Stimulated activated CD4-positive, alpha-beta T cell treated with anti-CD3 and anti-CD28 coated beads, Interleukin-4, amount 100 ng/mL, for 1 hour (primary cell): ENCODE data around the gene C9orf78.
A peak's percentile ranks its signal among the peaks of the same experiment; 100 is the strongest.

Experiments
- DNase-seq: peaks from one replicate; pipeline ENCODE4 v3.0.0-alpha.2; 2020

The C9orf78 gene, protein sequence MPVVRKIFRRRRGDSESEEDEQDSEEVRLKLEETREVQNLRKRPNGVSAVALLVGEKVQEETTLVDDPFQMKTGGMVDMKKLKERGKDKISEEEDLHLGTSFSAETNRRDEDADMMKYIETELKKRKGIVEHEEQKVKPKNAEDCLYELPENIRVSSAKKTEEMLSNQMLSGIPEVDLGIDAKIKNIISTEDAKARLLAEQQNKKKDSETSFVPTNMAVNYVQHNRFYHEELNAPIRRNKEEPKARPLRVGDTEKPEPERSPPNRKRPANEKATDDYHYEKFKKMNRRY

DNA sequence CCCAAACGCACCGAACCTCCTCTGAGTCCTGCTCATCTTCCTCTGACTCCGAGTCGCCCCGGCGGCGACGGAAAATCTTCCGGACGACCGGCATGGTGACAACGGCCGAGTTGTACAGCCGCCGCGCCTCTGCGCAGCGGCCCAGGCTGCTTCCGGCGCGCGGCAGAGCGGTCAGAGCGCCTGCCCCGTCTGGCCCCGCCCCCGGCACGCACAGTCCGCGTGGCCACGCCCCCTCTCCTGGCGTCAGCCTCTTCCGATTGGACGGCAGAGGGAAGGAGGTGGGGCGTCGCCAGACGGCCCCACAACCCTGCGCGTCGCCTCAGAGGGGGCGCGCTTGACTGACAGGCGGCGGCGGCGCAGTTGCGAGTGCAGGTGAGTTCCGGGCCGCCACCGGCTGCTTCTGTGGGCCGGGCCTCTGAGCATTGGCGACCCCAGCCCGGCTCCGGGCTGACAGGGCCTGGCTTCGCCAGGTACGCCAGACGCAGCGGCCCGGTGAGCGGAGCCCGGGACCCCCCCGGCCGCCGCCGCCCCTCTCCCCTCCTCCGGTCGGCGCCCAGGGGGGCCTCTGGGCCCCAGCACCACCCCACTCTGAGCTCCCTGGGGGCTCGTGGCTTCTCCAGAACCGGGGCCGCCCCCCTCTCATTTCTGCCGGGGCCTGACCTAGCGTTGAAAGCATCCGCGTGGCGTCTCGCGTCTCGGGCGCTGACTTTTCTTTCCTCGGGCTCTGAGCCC lies at the start of gene C9orf78, which contains the start of gene USP20:
TSS of gene C9orf78 (minus strand) at position 148 of the 732 bp plus-strand sequence. CDS start at position 94, 54 bp downstream.
TSS of gene USP20 (plus strand) at position 331 of the 732 bp plus-strand sequence. CDS start 17,098 bp downstream, outside the sequence.
- peak; percentile 98 for DNase-seq

DNA sequence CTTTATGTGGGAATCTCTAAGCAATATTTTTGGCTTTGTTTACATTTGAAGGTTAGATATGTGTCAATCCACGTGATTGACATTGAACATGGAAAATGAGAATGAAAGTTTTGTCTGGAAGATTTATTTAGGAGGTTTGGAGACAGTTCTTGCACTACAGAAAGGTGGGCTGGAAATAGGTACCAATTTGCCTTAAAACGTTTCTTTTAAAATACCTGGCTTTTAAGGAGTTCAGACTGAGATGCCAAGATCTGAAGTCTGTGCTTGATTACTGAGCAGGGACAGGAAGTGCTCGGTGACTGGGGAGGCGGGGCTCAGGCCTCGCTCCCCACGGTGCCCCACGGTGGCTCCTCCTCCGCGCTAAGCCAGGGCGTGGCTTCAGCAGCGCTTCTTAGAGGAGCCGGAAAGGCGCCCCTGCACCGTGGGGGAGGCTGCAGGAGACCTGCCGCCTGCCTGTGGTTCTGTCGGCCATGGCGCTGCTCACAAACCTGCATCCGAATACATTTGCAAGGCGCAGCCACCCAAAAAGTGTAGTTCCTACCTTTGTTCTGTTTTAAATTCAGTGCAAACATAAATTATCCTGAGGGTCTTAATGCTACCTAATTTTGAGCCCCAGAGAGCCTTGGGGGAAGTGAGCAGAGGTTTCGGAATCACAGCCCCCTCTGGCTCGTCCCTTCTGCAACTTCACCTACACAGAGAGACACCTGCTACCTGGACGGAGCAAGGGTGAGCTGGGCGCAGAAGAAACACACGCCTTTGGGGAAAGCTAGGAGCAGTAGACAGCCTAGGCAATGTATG lies 49.3 kb upstream of the C9orf78 start:
- DNase-seq: peak; percentile 98

- DNase-seq: no peak
These were observed 46.7 kb upstream of the C9orf78 start for GRCh38 chr9:129881547-129882324.

DNA sequence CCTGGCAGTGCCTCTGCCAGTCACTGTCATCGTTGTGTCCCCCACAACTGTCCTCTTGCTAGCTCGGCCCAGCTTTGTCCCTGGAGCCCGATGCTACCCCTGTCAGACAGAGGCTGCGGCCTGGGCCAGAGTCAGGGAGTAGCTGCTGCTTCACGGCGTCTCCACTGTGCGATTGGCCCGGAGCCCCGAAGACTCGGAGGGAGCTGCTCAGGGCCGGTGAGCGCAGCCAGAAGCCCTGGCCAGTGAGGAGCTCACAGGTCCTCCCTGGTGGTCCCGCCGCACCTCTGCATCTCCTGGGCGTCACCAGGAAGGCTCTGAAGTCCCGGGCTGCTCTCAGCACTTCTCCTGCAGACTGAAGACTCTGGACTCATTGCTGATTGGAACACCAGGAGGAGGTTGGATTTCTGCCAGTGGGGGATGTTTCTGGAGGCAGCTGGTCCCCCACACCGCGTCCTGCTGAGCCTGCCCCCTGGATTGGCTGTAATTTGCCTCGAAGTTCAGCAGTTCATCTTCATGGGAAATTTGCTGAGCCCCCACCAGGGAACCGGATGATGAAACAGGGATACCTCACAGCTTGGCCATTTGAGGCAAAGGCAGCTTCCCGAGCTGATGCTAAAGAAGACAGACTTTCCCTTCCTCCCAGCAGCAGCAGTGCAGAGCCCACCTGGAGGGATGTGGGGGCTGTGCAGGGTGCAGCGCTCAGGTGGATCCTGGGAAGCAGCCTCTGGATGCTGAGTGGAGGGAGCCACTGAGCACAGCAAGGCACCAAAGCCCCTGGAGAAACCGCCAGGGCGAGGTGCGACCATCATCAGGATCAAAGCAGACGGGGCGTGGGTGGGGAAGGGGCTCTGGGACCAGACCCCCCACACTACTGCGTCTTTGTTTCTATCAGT lies 45.8 kb upstream of the C9orf78 start:
- DNase-seq: no peak

- no peak for DNase-seq
These were observed 45.0 kb upstream of the C9orf78 start for GRCh38 chr9:129879991-129880653.

DNA sequence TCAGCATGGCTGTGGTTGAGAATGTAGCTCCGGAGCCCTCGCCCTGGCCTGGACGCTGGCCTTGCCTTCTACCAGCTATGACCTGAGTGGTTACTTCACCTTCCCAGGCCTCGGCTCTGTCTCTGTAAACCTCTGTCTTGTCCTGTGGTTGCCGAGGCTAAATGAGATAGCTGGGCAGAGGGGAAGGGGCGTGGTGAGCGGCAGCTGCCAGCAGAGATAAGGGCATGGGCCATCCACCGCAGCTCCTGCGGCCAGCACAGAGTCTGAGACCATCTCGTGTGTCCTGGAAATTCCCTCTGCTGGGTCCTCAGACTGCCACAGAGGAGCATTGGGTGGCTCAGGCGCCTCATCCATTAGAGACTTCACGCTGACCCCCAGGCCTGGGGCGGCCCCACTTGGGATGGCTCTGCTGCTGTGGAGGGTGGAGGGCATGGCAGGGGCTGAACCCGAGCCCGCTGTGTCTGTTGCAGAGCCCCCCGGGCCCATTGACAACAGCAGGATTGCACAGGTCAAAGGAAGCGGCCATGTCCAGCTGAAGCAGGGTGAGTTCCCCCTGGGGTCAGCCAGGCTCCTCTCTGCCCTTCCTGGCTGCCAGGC lies 44.1 kb upstream of the C9orf78 start:
- no peak for DNase-seq

GRCh38 chr9:129878291-129878690 lies 43.2 kb upstream of the C9orf78 start:
- DNase-seq: no peak

GRCh38 chr9:129876815-129877214 lies 41.7 kb upstream of the C9orf78 start:
- DNase-seq: no peak

DNA sequence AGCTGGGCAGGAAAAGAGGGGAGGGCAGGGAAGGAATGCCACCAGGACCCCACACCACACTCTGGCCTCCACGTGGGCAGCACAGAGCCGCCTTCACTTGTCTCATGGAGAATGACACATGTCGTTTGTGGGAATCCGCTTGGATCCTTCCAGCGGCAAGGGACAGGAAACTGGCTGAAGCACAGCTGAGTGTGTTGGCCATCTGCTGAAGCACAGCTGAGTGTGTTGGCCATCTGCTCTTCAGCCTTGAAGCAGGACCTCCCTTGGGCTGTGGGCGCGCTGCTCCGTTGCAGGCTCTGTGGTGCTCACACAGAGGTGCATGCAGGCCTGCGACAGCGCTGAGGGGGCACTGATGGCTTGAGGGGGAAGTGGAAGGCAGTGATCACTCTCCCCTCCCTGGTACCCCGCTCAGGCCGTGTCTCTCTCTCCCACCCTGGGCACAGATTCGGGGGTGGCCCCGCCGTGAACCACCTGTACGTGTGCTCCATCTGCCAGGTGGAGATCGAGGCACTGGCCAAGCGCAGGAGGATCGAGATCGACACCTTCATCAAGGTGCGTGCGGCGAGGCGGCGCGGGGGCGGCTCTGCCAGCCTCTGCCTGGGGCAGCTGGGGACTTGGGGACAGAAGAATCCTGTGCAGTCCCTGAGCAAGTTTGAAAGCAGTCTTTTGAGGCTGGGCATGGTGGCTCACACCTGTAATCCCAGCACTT lies 40.8 kb upstream of the C9orf78 start:
- no peak for DNase-seq

DNA sequence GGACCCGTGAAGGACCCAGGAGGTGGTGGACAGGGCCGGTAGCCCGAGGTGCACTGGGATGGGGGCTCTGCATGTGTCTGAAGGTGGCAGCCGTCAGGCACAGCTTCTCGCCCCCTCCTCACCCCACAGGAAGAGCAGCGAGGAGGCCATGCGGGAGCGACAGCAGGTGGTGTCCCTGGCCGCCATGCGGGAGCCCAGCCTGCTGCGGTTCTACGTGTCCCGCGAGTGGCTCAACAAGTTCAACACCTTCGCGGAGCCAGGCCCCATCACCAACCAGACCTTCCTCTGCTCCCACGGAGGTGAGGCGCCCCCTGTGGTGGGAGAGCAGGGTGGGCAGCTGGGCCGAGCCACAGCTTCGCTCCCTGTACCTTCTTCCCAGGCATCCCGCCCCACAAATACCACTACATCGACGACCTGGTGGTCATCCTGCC lies 40.1 kb upstream of the C9orf78 start:
- no peak for DNase-seq

- DNase-seq: no peak
These were observed 39.4 kb upstream of the C9orf78 start for GRCh38 chr9:129874261-129875101.

DNA sequence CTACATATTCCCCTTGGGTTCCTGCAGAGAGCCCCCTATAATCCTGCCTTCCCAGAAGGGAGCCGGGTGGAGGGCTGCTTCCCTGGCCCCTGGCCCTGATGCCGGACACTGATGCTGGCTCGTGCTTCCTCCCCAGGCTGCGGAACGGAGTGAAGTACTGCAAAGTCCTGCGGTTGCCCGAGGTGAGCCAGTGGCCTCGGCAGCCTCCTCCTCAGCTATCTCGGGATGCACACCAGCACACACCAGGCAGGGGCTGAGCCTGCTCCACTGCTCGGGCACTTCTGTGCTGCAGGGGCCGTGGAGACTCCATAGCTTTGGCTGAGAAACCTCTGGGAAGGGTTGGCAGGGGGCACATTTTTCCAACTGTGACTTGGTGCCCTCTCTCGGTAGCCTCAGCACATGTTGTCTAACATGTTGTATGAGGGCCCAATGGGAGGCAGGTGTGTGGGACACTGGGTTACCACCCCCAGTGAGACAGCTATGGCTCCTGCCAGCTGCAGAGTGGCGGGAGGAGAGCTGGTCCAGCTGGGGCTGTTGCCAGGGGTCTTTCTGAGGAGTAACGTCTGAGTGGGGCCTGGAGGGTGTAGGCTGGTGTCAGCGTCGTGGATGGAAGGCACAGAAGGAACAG lies 38.6 kb upstream of the C9orf78 start:
- no peak for DNase-seq

DNA sequence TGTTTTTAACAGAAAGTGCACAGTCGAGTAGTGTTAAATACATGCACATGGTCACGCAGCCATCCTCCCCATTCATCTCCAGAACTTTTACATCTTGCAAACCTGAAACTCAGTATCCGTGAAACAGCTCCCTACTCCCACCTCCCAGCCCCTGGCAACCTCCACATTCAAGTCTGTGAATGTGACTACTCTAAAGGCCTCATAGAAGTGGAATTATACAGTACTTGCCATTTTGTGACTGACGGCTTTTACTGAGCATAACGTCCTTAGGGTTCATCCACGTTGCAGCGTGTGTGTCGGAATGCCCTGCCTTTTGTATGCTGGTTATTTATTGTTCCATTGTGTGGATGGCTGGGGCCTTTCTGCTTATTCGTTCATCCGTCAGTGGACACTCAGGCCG lies 36.0 kb upstream of the C9orf78 start:
- DNase-seq: no peak

DNA sequence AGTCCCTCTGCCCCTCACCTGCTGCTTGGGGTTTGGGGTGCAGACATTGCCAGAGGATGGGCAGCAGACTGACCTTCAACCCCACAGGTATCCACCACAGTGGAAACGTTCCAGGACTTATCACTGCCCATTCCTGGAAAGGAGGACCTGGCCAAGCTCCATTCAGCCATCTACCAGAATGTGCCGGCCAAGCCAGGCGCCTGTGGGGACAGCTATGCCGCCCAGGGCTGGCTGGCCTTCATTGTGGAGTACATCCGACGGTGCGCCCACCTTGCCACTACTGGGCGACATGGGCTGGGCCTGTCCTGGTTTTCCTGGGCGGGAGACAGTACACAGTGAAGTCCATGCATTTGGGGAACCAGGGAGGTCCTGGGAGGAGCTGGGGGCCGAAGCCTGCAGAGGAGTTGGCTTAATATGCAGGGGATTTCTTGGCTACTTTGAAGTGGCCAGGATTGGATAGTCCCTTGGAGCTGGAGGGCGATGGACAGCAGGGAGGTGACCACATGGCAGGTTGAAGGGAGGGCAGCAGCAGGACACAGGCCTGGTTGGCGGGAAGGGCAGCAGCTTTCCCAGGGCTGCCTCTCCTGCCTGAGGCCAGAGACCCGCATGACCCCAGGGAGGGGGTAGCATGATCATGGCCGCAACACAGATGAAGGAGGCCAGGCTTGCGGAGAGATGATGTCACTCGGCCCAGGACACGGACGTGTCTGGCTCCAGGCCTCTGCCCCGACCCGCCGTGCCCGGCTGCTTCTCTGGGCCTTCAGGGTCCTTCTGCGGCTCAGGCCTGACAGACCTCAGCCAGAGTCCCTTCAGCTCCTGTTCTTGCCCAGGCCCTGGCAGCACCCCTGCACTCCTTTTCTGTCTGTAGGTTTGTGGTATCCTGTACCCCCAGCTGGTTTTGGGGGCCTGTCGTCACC lies 34.8 kb upstream of the C9orf78 start:
- DNase-seq: no peak

- peak; percentile 80 for DNase-seq
These were observed 33.9 kb upstream of the C9orf78 start for GRCh38 chr9:129868872-129869486.

GRCh38 chr9:129868023-129868871 lies 33.2 kb upstream of the C9orf78 start:
- DNase-seq: no peak
